Uterus (tissue), 4 donors: Measurements from ENCODE around the gene HSD11B1. TPM values are rescaled to one million over a fixed set of nuclear protein-coding genes. Genes with fewer than 3 reads are reported as not detected.

ENCODE experiments used
- DNase-seq, 2 donors: peaks; one replicate each; pipeline ENCODE4 v3.0.0-alpha.2; 2019 to 2020
- H3K27ac ChIP-seq, 2 donors: fragments of 200-600 bp; sonication (generic); 1 replicate in 1 of 2; 2 replicates in 1 of 2; pipeline ENCODE4 v1.5.1; 2016 to 2018
- H3K27me3 ChIP-seq, 2 donors: fragments of 200-600 bp; sonication (generic); one replicate each; pipeline ENCODE4 v1.5.1; 2018 to 2019; ENCODE audit warnings: control low read depth in 1 of 2
- H3K36me3 ChIP-seq, 2 donors: fragments of 200-600 bp; sonication (generic); one replicate each; pipeline ENCODE4 v1.5.1; 2019; ENCODE audit warnings: control low read depth in 1 of 2
- H3K4me1 ChIP-seq, 2 donors: fragments of 200-600 bp; sonication (generic); one replicate each; pipeline ENCODE4 v1.5.1; 2018 to 2019; ENCODE audit warnings: control low read depth in 1 of 2
- H3K4me3 ChIP-seq, 2 donors: fragments of 200-600 bp; sonication (generic); 1 replicate in 1 of 2; 2 replicates in 1 of 2; pipeline ENCODE4 v1.5.1; 2018 to 2019; ENCODE audit warnings: mild to moderate bottlenecking in 1 of 2
- H3K9me3 ChIP-seq, 2 donors: fragments of 200-600 bp; sonication (generic); one replicate each; pipeline ENCODE4 v1.5.1; 2019; ENCODE audit warnings: control low read depth in 1 of 2
- POLR2A ChIP-seq, 2 donors: fragments of 450-650 bp; IDR thresholded peaks; one replicate each; pipeline ENCODE4 v1.6.1; 2016; ENCODE audit warnings: antibody characterized with exemption in 2 of 2, mild to moderate bottlenecking in 1 of 2, moderate library complexity in 1 of 2
- intact Hi-C: fragments of 100-400 bp; cut with DNase I; formaldehyde crosslinking; loops from one replicate; pipeline ENCODE4 v1.15.1; 2023; ENCODE audit warnings: low total_unique reads
- total RNA-seq, 4 donors: library from RNA; depleted of rRNA in 3 of 4; stranded (reverse); fragments of >200 nt in 3 of 4; gene quantifications; one replicate each; pipeline versions ENCODE4 v1.1.0 to v1.2.4, GENCODE V29; 2014 to 2023
- TF ChIP-seq, protein P1 (sequence below), 4 experiments: fragments of 200-600 bp in 2 of 4; fragments of 450-650 bp in 2 of 4; sonication (generic) in 2 of 4; IDR thresholded peaks; one replicate each; pipeline ENCODE4 v1.5.1; 2016 to 2019; ENCODE audit warnings: antibody characterized with exemption in 4 of 4, mild to moderate bottlenecking in 2 of 4, moderate library complexity in 1 of 4
- donor health status: DM: yes; HTN: yes; CAD: no.

Gene HSD11B1
- total RNA-seq, 4 donors from 2014 or later: 0.59 to 12.8 (median 2.2) TPM

DNA sequence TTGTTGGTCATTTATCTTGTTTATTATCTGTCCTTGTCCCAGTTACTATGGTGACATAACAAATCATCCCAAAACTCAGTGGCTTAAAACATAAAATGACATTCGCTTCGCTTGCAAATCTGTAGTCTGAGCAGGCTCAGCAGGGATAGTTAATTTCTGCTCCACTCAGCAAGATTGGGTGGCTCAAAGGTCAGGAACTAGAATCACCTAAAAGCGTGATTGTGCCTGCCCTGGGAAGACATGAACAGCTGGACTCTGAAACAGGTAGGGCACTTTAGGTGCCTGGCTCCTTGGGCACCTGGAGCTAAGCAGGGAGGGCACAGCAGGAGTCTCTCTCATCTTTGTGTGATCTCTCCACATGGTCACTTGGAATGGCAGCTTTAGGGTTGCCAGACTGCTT, 36.5 kb downstream of the HSD11B1 start:
- Histone ChIP-seq H3K36me3 (no peaks in the 10 kb centered on the region), H3K9me3 (no peaks in the 10 kb centered on the region), H3K27me3 (no peaks in the 10 kb centered on the region), H3K27ac (no peak overlapping the region), H3K4me1 (no peaks in the 10 kb centered on the region), H3K4me3 (no peak overlapping the region)
- DNase-seq: no peak
- intact Hi-C loops: no loop called here
- TF ChIP-seq POLR2A (IDR thresholded peaks at IDR 0.05): no peak
- TF ChIP-seq, protein P1, sequence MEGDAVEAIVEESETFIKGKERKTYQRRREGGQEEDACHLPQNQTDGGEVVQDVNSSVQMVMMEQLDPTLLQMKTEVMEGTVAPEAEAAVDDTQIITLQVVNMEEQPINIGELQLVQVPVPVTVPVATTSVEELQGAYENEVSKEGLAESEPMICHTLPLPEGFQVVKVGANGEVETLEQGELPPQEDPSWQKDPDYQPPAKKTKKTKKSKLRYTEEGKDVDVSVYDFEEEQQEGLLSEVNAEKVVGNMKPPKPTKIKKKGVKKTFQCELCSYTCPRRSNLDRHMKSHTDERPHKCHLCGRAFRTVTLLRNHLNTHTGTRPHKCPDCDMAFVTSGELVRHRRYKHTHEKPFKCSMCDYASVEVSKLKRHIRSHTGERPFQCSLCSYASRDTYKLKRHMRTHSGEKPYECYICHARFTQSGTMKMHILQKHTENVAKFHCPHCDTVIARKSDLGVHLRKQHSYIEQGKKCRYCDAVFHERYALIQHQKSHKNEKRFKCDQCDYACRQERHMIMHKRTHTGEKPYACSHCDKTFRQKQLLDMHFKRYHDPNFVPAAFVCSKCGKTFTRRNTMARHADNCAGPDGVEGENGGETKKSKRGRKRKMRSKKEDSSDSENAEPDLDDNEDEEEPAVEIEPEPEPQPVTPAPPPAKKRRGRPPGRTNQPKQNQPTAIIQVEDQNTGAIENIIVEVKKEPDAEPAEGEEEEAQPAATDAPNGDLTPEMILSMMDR (IDR thresholded peaks at IDR 0.05): no peak

DNA sequence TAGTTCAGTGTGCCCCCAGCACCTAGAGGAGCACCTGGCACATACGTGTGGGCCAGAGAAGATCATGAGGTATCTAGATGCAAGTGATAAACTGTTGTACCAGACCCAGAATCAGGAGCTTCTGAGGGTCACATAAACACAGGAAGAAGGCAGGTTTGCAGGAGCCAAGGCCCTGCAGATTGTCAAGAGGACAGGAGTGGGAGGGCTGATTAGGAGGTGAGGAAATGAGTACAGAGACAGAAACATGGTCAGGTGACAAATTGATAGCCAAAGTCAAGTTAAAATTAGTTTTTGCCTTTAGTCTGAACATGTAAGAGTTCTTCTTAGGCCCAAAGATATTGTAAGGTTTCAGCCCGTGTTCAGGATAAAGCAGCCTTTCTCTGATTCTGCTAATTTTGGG, 37.2 kb downstream of the HSD11B1 start:
- intact Hi-C loops: no loop called here
- no peaks in the 10 kb centered on the region for H3K27me3 ChIP-seq
- no peaks in the 10 kb centered on the region for H3K9me3 ChIP-seq
- TF ChIP-seq, protein P1 (IDR thresholded peaks at IDR 0.05): no peak
- TF ChIP-seq POLR2A (IDR thresholded peaks at IDR 0.05): no peak
- peak overlapping the region; percentile 22 to 38 for H3K27ac ChIP-seq
- DNase-seq: no peak
- no peak overlapping the region for H3K4me3 ChIP-seq
- H3K4me1 ChIP-seq: no peaks in the 10 kb centered on the region
- no peaks in the 10 kb centered on the region for H3K36me3 ChIP-seq

DNA sequence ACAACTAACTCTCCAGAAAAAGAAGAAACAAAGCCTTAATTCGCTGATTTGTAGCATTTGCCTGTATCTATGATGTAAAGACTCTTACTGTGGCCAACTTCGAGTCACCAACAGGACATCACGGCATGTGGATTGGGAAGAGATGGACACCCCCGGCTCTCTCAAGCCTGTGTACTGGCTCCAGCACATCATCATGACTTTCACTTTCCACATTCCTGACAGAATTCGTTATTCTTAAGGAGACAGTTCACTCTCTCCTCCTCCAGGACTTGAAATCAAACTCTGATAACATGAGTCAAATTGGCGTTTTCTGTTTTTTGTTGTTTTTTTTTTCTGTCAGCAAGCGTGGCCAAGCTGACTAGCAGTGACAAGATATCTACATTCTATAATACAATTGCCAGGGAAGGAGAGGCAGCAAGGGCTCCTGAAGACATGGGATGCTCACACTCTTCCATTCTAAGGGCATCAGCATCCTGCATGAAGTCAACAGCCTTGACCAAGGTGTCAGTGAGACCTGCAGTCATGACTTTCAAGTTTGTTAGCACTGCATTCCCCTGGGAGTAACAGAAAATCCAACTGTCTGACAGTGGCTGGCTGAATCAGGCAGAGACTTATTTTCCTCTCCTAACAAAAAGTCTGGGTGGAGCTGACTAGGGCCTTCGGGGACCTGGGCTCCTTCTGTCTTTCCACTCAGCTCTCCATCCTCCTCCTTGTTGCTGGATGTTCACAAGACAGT, 37.9 kb downstream of the HSD11B1 start:
- intact Hi-C loops: no loop called here
- Histone ChIP-seq H3K4me1 (no peaks in the 10 kb centered on the region), H3K9me3 (no peaks in the 10 kb centered on the region), H3K27me3 (no peaks in the 10 kb centered on the region), H3K36me3 (no peaks in the 10 kb centered on the region), H3K27ac (peak overlapping the region; percentile 22 to 38), H3K4me3 (peak overlapping the region in 1 of 2 donors; percentile 16)
- DNase-seq: no peak
- no peak for TF ChIP-seq POLR2A (IDR thresholded peaks at IDR 0.05)
- TF ChIP-seq, protein P1 (IDR thresholded peaks at IDR 0.05): no peak

DNA sequence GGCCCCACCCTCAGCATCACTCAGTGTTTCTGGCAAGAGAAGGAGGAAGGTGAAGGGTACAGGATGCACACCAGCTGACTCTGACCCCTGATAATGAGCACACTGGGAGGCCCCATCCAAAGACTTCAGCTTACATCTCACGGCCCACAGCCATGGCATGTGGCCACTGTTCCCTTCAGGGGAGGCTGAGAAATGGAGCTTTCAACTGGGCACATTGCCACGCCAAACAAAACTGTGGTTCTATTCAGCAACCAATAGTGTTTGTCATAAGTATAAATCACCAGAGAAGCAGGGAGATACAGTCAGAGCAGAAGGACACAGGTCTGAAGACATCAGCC, 38.5 kb downstream of the HSD11B1 start:
- Histone ChIP-seq H3K4me3 (no peak overlapping the region), H3K27me3 (no peaks in the 10 kb centered on the region), H3K4me1 (no peaks in the 10 kb centered on the region), H3K36me3 (no peaks in the 10 kb centered on the region), H3K9me3 (no peaks in the 10 kb centered on the region), H3K27ac (peak overlapping the region in 1 of 2 donors; percentile 38)
- TF ChIP-seq, protein P1 (IDR thresholded peaks at IDR 0.05): no peak
- TF ChIP-seq POLR2A (IDR thresholded peaks at IDR 0.05): no peak
- intact Hi-C loops: no loop called here
- peak in 1 of 2 donors; percentile 48 for DNase-seq

DNA sequence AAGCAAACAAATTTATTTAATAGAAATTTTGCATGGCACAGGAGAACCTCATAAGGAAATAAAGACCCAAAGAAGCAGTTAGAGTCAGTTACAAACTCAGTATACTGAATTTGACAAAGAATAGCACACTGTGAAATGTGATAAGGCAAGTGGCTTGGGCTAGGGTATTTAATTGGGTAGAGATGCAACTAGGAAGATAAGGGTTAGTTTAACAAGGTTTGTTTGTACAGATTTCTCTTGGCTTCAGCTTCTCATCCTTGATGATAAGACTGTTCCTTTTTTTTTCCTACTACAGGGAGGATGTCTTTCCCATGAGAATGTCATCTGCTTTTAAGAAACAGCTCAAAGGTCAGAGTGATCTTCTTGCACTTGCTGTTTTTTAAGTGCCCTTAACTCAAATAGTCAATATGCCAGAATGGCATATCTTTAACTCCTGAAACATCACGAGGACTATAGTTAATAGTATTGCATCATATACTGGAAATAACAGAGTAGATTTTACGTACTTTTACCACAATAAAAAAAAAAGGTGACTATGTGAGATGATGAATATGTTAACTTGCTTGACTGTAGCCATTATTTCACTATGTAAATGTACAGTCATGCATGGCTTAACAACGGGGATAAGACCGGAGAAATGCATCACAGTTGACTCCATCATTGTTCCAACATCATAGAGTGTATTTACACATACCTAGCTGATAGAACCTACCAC, 42.0 kb downstream of the HSD11B1 start:
- intact Hi-C loops: no loop called here

More for the DNA sequence above, 42.0 kb downstream of the HSD11B1 start:
- H3K27ac ChIP-seq: no peak overlapping the region
- TF ChIP-seq POLR2A (IDR thresholded peaks at IDR 0.05): no peak
- TF ChIP-seq, protein P1 (IDR thresholded peaks at IDR 0.05): no peak
- no peak overlapping the region for H3K4me3 ChIP-seq
- no peak for DNase-seq
- no peaks in the 10 kb centered on the region for H3K36me3 ChIP-seq
- no peaks in the 10 kb centered on the region for H3K27me3 ChIP-seq
- H3K9me3 ChIP-seq: no peaks in the 10 kb centered on the region
- no peaks in the 10 kb centered on the region for H3K4me1 ChIP-seq
